Prostate gland (tissue), 2 donors: Measurements from ENCODE around the gene ESCO1.

Experiments used
- CTCF ChIP-seq, 4 experiments: fragments of 200-600 bp in 2 of 4; fragments of 450-650 bp in 2 of 4; sonication (generic) in 2 of 4; IDR thresholded peaks; 1 replicate in 3 of 4; 2 replicates in 1 of 4; pipeline ENCODE4 v1.5.1; 2016 to 2019; ENCODE audit warnings: antibody characterized with exemption in 4 of 4, mild to moderate bottlenecking in 2 of 4, moderate library complexity in 2 of 4
- POLR2A ChIP-seq: fragments of 450-650 bp; IDR thresholded peaks from one replicate; pipeline ENCODE4 v1.6.1; 2016; ENCODE audit warnings: antibody characterized with exemption, mild to moderate bottlenecking
- POLR2AphosphoS5 ChIP-seq: sonication (generic); formaldehyde crosslinking; IDR thresholded peaks from one replicate; pipeline ENCODE4 v1.6.1; 2017; ENCODE audit warnings: antibody characterized with exemption

GRCh38 chr18:21522530-21522929 is 78.0 kb downstream of the ESCO1 start:
- no peak for TF ChIP-seq POLR2A
- no peak for TF ChIP-seq CTCF (IDR thresholded peaks at IDR 0.05)
- no peak for TF ChIP-seq POLR2AphosphoS5
